RWPE1 (cell line): ENCODE measurements around the gene SYCP2L.
"Not testable (repeated sequence)": the region's sequence is repeated elsewhere in the genome, so short reads cannot be mapped to it uniquely, and the experiment has no call there.

ENCODE experiments used
- CTCF ChIA-PET: fragments of 350-600 bp; sonication (Branson Sonifier 250); formaldehyde crosslinking; extraction: SDS; loops from one replicate; lab custom pipeline; 2021; lab: Yijun Ruan, JAX
- POLR2A ChIA-PET: fragments of 400-600 bp; formaldehyde crosslinking; extraction: SDS; loops from one replicate; lab custom pipeline; 2020; ENCODE audit warnings: antibody characterized with exemption; ENCODE audit not compliant: low non-redundant PET; lab: Yijun Ruan, JAX
- DNase-seq: peaks from one replicate; pipeline ENCODE4 v3.0.0; 2012; ENCODE audit warnings: low spot score
- H3K27ac ChIP-seq: fragments of 450-650 bp; 2 replicates; pipeline ENCODE4 v1.5.1; 2017
- TF ChIP-seq, protein P1 (sequence below): fragments of 450-650 bp; conservative IDR thresholded peaks from 2 replicates; pipeline ENCODE4 v1.5.1; 2017; ENCODE audit warnings: low read depth, mild to moderate bottlenecking

The SYCP2L gene

DNA sequence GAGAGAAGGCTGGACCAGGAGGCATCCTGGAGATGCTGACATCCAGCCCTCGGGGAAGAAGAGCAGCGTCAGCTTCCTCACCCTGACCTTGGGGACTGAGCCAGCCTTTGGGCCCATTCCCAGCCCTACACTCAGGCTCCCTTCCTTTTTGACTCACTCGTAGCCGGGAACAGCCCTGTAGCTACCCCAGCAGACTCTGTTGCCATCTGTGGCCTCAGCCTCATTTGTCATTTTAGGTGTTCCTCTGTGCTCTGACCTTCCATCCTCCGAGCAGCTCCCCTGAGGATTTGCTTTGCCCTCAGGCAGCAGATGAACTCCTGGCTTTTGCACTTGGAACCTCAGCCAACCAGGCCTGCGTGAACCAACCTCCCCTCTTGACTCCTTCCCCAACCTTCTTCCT lies 89.7 kb downstream of the SYCP2L start:
- CTCF ChIA-PET, result no interaction called here
- POLR2A ChIA-PET, result no interaction called here
- DNase-seq, result no peak
- TF ChIP-seq, protein P1, sequence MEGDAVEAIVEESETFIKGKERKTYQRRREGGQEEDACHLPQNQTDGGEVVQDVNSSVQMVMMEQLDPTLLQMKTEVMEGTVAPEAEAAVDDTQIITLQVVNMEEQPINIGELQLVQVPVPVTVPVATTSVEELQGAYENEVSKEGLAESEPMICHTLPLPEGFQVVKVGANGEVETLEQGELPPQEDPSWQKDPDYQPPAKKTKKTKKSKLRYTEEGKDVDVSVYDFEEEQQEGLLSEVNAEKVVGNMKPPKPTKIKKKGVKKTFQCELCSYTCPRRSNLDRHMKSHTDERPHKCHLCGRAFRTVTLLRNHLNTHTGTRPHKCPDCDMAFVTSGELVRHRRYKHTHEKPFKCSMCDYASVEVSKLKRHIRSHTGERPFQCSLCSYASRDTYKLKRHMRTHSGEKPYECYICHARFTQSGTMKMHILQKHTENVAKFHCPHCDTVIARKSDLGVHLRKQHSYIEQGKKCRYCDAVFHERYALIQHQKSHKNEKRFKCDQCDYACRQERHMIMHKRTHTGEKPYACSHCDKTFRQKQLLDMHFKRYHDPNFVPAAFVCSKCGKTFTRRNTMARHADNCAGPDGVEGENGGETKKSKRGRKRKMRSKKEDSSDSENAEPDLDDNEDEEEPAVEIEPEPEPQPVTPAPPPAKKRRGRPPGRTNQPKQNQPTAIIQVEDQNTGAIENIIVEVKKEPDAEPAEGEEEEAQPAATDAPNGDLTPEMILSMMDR, result no peak
- no peak overlapping the region for H3K27ac ChIP-seq

DNA sequence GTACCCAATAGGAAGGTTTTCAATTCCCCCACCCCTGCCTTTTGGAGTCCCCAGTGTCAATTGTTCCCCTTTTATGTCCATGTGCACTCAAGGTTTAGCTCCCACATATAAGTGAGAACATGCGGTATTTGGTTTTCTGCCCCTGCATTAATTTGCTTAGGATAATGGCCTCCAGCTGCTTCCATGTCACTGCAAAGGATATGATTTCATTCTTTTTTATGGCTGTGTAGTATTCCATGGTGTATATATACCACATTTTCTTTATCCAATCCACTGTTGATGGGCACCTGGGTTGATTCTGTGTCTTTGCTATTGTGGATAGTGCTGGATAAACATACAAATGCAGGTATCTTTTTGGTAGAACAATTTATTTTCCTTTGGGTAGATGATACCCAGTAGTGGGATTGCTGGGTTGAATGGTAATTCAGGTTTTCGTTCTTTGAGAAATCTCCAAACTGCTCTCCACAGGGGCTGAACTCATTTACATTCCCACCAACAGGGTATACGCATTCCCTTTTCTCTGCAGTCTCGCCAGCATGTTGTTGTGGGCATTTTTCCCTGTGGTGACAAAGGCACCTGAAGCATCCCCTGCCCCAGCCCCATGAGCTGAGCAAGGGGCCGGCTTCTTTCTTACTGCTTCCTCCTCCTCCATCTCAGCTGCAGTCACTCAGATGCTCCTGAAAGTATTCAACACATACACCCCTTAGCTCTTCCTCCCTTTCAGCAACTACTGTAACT lies 90.5 kb downstream of the SYCP2L start:
- TF ChIP-seq, protein P1, result no peak
- ChIA-PET CTCF (no interaction called here), POLR2A (no interaction called here)
- DNase-seq, result no peak
- H3K27ac ChIP-seq, result no peak overlapping the region

GRCh38 chr6:10979603-10980002 lies 92.8 kb downstream of the SYCP2L start:
- H3K27ac ChIP-seq, result no peak overlapping the region
- DNase-seq, result no peak
- ChIA-PET POLR2A (no interaction called here), CTCF (interaction anchor here (0.5 kb wide), 1 partner anchor 40 kb away, joined by 4 read pairs; no protein-coding TSS in a partner anchor)
- TF ChIP-seq, protein P1, result no peak

GRCh38 chr6:10981409-10981808 lies 94.6 kb downstream of the SYCP2L start:
- no peak overlapping the region for H3K27ac ChIP-seq
- POLR2A ChIA-PET, result no interaction called here
- CTCF ChIA-PET, result interaction anchor here (0.6 kb wide), 1 partner anchor 1049 kb away, joined by 5 read pairs; no protein-coding TSS in a partner anchor
- TF ChIP-seq, protein P1, result no peak
- DNase-seq, result no peak

DNA sequence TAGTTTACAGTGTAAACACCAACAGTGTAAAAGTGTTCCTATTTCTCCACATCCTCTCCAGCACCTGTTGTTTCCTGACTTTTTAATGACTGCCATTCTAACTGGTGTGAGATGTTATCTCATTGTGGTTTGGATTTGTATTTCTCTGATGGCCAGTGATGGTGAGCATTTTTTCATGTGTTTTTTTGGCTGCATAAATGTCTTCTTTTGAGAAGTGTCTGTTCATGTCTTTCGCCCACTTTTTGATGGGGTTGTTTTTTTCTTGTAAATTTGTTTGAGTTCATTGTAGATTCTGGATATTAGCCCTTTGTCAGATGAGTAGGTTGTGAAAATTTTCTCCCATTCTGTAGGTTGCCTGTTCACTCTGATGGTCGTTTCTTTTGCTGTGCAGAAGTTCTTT lies 98.1 kb downstream of the SYCP2L start:
- POLR2A ChIA-PET, CTCF ChIA-PET: not testable (repeated sequence)

GRCh38 chr6:10989587-10989986 lies 102.7 kb downstream of the SYCP2L start:
- CTCF ChIA-PET, result interaction anchor here (0.6 to 0.7 kb wide), 2 partner anchors 81 to 1457 kb away, joined by 3 to 8 read pairs; no protein-coding TSS in a partner anchor
- TF ChIP-seq, protein P1, result no peak
- POLR2A ChIA-PET, result interaction anchor here (0.6 kb wide), 1 partner anchor 49 kb away, joined by 4 read pairs; no protein-coding TSS in a partner anchor
- no peak for DNase-seq
- no peak overlapping the region for H3K27ac ChIP-seq

More for the DNA sequence above, 98.1 kb downstream of the SYCP2L start:
- not testable (repeated sequence) for H3K27ac ChIP-seq, DNase-seq

- DNase-seq, result no peak
- TF ChIP-seq, protein P1, result no peak
- ChIA-PET POLR2A (no interaction called here), CTCF (no interaction called here)
- no peak overlapping the region for H3K27ac ChIP-seq
Observed at GRCh38 chr6:10991115-10991514, 104.3 kb downstream of the SYCP2L start.
